MCF 10A (cell line): ENCODE data around the gene XRN2. TPM values are rescaled to one million over a fixed set of nuclear protein-coding genes. Genes with fewer than 3 reads are reported as not detected.

Source experiments
- BruUV-seq: library from RNA; stranded (reverse); fragments of 400-500 nt; replicated peaks from 2 replicates; lab custom pipeline; 2021; lab: Mats Ljungman, UMichigan
- CTCF ChIA-PET: fragments of 300-600 bp; sonication (Branson Sonifier 250); formaldehyde crosslinking; extraction: SDS; loops from one replicate; lab custom pipeline; 2021; ENCODE audit warnings: antibody characterized with exemption, inconsistent platforms; lab: Yijun Ruan, JAX
- POLR2A ChIA-PET: fragments of 300-600, 350-650 bp; sonication (Branson Sonifier 250); formaldehyde crosslinking; extraction: SDS; loops from one replicate; lab custom pipeline; 2020; ENCODE audit warnings: antibody characterized with exemption, inconsistent platforms; lab: Yijun Ruan, JAX
- DNase-seq: peaks from one replicate; pipeline ENCODE4 v3.0.0-alpha.2; 2018; ENCODE audit not compliant: unreplicated experiment
- H3K27ac Mint-ChIP-seq: one replicate; pipeline ENCODE4 v1.8.0; 2022; ENCODE audit warnings: mild to moderate bottlenecking, low read depth, mixed read lengths; ENCODE audit not compliant: unreplicated experiment
- H3K27me3 Mint-ChIP-seq: one replicate; pipeline ENCODE4 v1.8.0; 2022; ENCODE audit warnings: mixed read lengths; ENCODE audit not compliant: insufficient read depth, unreplicated experiment
- H3K36me3 Mint-ChIP-seq: one replicate; pipeline ENCODE4 v1.8.0; 2022; ENCODE audit warnings: mild to moderate bottlenecking, moderate library complexity, mixed read lengths; ENCODE audit not compliant: insufficient read depth, unreplicated experiment
- H3K4me1 Mint-ChIP-seq: one replicate; pipeline ENCODE4 v1.8.0; 2022; ENCODE audit warnings: mixed read lengths; ENCODE audit not compliant: insufficient read depth, unreplicated experiment
- H3K4me3 Mint-ChIP-seq: one replicate; pipeline ENCODE4 v1.8.0; 2022; ENCODE audit warnings: mild to moderate bottlenecking, moderate library complexity, mixed read lengths; ENCODE audit not compliant: unreplicated experiment
- H3K9me3 Mint-ChIP-seq: one replicate; pipeline ENCODE4 v1.8.0; 2022; ENCODE audit warnings: mixed read lengths; ENCODE audit not compliant: unreplicated experiment
- CTCF ChIP-seq: fragments of 200-600 bp; IDR thresholded peaks from one replicate; pipeline ENCODE4 v1.8.0; 2022; ENCODE audit warnings: antibody characterized with exemption, mild to moderate bottlenecking; ENCODE audit not compliant: unreplicated experiment
- intact Hi-C: fragments of 100-400 bp; cut with micrococcal nuclease; formaldehyde crosslinking; loops from 2 replicates; pipeline ENCODE4 v1.14.1; 2022
- total RNA-seq: library from RNA; stranded (reverse); gene quantifications from 2 replicates; pipeline ENCODE4 v1.2.3, GENCODE V29; 2022

Gene XRN2
- total RNA-seq, 1 experiment from 2014 or later, result 67.8 TPM

GRCh38 chr20:21395666-21396598 is 92.8 kb downstream of the XRN2 start:
- no peak for DNase-seq
- peaks cover 35% of the 10 kb centered on the region for H3K27me3 Mint-ChIP-seq
- H3K27ac Mint-ChIP-seq, result no peak overlapping the region
- no peaks in the 10 kb centered on the region for H3K4me1 Mint-ChIP-seq
- no peak for TF ChIP-seq CTCF
- BruUV-seq, result no TSS peak
- ChIA-PET CTCF (interaction anchor here (0.6 to 2.6 kb wide), 3 partner anchors 27 to 161 kb away, joined by 3 to 7 read pairs (median 4); no protein-coding TSS in a partner anchor), POLR2A (no interaction called here)
- no peak overlapping the region for H3K4me3 Mint-ChIP-seq
- H3K9me3 Mint-ChIP-seq, result no peaks in the 10 kb centered on the region
- intact Hi-C loops, result no loop called here
- peaks cover 11% of the 10 kb centered on the region for H3K36me3 Mint-ChIP-seq

- no peaks in the 10 kb centered on the region for H3K9me3 Mint-ChIP-seq
- CTCF ChIA-PET, result interaction anchor here (0.6 kb wide), 1 partner anchor 27 kb away, joined by 3 read pairs; no protein-coding TSS in a partner anchor
- peaks cover 8% of the 10 kb centered on the region for H3K36me3 Mint-ChIP-seq
- H3K4me1 Mint-ChIP-seq, result no peaks in the 10 kb centered on the region
- H3K27me3 Mint-ChIP-seq, result peaks cover 44% of the 10 kb centered on the region
- intact Hi-C loops, result no loop called here
- TF ChIP-seq CTCF, result no peak
- H3K4me3 Mint-ChIP-seq, result no peak overlapping the region
- DNase-seq, result no peak
- H3K27ac Mint-ChIP-seq, result no peak overlapping the region
- BruUV-seq, result no TSS peak
- POLR2A ChIA-PET, result no interaction called here
Observed at GRCh38 chr20:21396599-21397340, 93.6 kb downstream of the XRN2 start.

GRCh38 chr20:21397341-21398108 is 94.4 kb downstream of the XRN2 start, which contains the start of gene NKX2-4:
TSS of gene NKX2-4 (minus strand) at chr20:21397526. CDS start at chr20:21397399, 127 bp downstream.
- peaks cover 51% of the 10 kb centered on the region for H3K27me3 Mint-ChIP-seq
- CTCF ChIA-PET, result no interaction called here
- no peak for DNase-seq
- BruUV-seq, result no TSS peak
- no peaks in the 10 kb centered on the region for H3K4me1 Mint-ChIP-seq
- no peak within 1 kb of the TSS for H3K27ac Mint-ChIP-seq
- peaks cover 8% of the 10 kb centered on the region for H3K36me3 Mint-ChIP-seq
- H3K4me3 Mint-ChIP-seq, result no peak within 1 kb of the TSS
- intact Hi-C loops, result no loop called here
- TF ChIP-seq CTCF, result no peak
- no peaks in the 10 kb centered on the region for H3K9me3 Mint-ChIP-seq
- POLR2A ChIA-PET, result no interaction called here
